NCI-H1694 treated with DMSO at 0.1 percent for 48 hours (cell line): Measurements from ENCODE around the gene CD93.

Experiments used
- DNase-seq: peaks from one replicate; lab custom pipeline; 2025; lab: John Stamatoyannopoulos, UW

The CD93 gene, protein sequence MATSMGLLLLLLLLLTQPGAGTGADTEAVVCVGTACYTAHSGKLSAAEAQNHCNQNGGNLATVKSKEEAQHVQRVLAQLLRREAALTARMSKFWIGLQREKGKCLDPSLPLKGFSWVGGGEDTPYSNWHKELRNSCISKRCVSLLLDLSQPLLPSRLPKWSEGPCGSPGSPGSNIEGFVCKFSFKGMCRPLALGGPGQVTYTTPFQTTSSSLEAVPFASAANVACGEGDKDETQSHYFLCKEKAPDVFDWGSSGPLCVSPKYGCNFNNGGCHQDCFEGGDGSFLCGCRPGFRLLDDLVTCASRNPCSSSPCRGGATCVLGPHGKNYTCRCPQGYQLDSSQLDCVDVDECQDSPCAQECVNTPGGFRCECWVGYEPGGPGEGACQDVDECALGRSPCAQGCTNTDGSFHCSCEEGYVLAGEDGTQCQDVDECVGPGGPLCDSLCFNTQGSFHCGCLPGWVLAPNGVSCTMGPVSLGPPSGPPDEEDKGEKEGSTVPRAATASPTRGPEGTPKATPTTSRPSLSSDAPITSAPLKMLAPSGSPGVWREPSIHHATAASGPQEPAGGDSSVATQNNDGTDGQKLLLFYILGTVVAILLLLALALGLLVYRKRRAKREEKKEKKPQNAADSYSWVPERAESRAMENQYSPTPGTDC

DNA sequence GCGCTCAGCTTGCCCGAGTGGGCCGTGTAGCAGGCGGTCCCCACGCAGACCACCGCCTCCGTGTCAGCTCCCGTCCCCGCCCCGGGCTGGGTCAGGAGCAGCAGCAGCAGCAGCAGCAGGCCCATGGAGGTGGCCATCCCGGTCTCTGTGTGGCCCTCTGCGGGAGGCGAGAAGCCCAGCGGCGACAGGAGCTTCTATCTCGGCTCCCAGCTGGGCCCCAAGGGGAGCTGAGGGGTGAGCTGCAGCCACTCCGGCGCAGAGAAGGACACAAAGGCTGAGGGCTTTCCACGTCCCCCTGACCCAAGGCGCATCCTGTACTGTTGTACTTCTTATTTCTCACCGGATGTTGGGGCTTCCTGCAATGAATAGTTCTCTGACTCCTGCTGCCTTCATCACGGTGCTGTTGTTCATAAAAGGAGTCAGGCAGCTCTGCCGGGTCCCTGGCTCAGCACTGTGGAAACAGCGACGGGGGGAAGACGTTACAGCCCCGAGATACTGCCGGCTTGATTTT is at the start of gene CD93:
Gene CD93, minus strand, starts transcription at position 269 of the 511 bp plus-strand sequence. Its CDS starts 132 bp downstream, at position 137.
- no peak for DNase-seq

DNA sequence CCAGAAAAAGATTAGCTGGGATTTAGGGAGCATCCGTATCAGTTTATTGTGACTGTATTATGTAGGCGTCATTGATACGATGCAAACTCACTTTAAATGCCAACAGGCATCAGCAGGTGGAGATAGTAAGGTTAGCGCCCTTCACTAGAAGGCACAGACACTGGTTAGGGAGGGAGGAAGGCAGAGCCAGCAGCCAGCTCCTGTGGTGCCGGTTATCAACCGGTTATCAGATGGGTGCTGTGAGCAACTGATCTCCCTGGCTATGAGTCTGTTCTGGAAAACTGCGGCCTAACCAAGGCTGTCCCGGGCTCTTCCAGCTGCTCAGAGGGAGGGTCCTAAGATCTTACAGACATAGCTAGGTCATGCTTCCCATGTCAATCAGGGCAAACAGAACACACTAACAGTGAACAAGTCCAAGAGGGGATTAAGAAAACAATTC is 47.5 kb upstream of the CD93 start:
- no peak for DNase-seq

DNA sequence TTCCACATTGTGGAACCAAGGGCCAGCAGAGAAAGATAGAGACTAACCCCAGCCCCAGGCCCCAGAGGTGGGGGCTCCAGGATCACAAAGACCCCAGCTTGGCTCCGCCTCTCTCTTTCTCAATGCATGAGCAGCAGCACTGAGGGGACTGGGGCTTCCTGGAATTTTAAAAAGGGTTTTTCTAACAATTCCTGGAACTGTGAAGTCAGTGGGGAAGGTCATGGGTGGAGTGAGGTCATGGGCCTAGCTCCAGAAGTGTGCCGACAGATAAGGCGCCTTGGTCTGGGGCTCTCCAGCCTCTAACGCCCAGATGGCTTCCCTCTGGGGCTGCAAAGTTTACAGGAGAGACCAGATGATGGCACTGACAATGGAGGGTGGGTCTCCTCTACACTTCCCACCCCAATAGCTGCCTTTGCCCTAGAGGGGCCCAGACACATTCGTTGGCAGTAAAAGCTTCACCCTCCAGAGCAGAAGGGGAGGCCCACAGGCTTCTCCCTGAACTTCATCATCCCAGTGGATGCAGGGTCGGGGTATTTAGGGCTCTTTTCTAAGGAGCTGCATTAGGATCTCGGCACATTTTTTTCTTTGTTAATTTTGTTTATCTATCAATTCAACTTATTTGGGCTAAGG is 46.9 kb upstream of the CD93 start:
- DNase-seq, result no peak

DNA sequence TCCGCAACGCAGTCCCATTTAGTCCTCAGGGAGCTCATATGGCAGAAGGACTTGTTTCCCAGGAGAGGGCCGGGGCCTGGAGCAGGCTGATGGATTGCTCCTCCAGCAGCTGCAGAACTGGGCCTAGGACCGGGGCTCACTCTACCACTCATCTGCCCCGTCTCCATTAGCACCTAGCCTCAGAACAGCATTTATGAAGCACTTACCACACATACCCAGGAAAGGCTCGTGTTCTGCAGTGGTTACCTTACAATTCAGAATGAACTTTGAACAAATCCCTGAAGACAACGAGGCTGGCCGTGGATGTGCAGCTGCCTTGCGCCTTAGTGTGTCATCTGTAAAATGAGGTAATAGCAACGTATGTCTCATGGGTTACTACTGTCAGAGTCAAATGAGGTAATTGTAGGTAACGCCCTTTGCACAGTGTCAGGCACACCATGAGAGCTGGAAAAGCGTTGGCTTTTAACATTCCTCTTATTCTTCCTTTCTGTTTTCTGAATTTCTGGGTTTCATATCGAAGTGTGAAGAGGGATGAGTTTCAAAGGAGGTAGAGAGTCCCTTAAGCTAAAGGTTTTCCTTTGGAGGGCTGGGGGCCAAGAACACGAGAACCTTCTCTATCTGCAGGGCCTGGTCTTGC is 46.3 kb upstream of the CD93 start:
- DNase-seq, result no peak

DNA sequence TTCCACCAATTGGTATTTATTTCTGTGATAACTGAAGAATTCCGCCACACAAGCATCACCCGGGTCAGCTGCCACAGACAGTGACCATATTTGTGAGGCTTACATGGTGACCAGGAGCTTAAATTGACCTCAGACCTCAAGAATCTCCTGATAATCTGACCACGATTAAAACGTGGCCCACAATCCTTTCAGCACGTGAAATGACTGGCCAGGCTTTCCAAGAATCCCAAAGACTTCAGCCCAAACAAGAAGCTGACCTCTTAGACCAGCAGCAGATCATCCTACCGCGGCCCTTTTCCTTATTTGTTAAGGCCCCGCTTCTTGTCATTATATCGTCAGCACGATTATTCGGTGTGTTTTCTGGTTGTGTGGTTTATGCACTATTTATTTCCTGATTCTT is 45.6 kb upstream of the CD93 start:
- DNase-seq, result no peak

DNA sequence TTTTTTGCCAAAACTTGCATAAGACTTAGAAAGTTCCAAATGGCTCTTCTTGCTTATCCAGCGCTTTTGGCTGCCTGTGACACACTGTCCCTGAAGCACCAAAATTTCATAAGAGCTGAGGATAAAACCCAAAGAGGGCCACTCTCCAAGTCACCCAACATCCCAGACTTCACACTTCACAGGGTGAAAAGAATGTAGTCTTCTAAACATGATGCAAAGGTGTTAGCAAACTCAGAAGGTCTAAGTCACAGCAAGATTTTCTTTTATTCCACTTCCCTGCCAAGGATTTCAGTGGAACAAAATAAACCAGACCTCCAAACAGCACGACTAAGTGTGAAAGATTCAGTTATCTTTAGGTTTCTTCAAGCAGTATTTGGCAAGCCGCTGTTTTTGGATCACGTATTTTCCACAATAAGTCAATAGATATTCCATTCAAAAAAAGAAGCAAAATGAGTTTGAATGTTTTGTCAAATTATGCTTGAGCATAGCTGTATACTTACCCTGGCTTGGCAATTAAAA is 44.6 kb upstream of the CD93 start:
- no peak for DNase-seq

DNA sequence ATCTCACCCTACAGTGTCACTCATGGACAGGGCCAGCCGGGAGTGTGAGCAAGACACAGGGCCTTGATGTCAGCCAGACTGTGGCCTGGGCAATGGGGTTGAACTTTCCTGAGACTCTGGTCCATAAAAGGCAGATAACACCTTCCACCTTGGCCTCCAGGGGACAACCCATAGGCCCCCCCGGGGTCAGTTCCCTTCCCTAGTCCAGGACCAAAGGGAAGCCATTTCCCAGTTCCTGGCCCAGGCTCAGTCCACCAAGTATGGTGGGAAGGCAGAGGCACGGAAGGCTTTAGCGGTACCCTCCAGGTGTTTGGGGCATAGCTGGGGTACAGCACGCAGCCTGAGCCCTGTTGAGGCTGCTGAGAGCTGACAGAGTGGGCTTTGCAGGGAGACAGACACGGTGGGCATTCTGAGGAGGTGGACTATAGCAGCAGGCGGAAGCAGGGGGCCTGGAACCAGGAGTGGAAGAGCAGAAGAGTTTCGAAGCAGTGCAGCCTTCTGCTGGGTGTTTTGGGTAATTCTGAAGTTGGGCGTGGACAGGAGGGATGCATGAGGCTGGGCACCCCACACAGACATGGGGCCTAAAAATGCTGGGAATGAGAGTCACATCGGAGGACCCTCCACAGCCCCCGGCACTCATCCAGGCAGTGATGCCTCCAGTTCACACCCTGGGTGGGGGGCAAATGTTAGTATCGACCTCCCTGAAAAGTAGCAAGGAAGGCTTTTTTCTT is 43.9 kb upstream of the CD93 start:
- DNase-seq, result no peak

DNA sequence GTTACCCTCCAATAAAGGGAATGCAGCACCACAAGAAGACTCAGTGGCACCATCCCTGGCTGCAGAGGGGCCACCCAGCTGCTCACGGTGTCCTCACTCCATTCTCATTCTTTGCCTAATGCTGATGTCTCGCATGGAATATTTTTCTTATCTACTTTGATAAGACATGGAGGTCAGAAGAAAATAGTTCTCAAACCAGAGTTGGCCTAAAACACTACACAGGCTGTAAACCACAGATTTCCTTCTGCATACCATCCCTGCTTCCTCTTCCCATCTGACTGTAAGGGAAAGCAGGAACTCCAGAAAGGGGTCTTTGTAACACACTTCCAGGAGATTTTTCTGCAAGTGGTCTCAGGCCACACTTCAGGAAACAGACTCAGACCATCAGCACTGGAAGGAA is 43.1 kb upstream of the CD93 start:
- DNase-seq, result no peak

DNA sequence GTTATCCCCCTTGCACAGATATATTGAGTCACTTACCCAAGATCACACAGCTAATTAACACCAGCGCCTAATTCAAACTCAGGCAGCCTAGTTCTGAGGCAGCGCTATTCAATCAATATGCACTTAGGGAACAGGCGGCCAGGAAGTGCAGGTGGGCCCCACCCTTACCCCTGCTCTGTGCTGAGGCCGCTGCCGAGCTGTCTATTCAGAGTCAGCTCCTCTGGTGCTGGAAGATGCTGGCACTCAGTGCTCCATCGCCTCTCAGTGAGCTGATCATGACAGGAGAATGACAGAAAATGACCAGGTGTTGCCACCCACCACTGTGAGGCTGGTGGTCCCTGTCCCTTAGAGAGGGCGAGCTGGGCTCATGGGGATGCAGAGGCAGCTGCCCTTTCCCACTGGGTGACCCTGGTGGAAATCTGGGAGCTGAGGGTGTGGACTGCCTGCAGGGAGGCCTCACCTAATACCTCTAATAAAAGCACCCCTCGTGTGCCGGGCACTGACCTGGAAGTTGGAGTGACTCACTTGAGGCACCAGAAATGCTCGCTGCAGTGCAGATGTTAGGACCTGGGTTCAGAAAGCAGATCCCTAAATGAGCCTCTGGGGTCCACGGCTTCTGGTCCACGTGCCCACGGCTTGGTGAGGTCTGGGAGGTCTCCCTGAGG is 42.5 kb upstream of the CD93 start:
- no peak for DNase-seq

DNA sequence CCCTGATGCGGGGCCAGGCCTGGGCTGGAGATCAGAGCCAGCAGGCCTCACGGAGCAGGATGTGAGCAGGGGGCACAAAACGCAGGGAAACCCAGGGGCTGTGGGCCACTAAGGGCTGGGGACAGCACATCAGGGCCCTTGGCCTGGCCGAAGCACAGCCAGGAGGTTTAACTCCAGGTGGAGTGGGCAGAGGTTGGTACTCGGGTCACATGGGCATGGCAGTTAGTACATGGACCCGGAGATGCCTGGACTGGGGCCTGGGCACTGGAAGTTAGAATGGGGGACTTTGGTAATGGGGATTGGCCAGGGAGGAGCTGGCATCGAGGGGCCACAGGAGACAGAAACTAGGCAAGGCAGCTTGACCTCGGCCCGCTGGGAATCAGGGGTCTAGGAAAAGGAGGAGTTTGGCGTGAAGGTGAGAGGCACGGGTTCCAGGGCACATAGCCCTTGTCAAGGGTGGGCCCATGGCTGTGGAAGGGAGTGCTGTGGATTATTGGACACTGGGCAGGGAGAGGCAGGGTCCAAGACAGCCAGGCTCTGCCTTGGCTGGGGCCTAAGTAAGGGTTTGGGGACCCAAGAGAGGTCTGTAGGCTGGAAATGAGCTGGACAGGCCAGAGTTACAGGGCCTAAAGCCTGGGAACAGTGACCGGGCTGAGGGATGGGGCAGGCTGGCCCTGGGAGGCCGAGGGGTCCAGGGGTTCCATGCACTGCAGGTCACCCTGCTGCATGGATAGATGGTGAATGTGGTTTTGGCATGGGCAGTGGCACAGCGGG is 41.6 kb upstream of the CD93 start:
- no peak for DNase-seq

DNA sequence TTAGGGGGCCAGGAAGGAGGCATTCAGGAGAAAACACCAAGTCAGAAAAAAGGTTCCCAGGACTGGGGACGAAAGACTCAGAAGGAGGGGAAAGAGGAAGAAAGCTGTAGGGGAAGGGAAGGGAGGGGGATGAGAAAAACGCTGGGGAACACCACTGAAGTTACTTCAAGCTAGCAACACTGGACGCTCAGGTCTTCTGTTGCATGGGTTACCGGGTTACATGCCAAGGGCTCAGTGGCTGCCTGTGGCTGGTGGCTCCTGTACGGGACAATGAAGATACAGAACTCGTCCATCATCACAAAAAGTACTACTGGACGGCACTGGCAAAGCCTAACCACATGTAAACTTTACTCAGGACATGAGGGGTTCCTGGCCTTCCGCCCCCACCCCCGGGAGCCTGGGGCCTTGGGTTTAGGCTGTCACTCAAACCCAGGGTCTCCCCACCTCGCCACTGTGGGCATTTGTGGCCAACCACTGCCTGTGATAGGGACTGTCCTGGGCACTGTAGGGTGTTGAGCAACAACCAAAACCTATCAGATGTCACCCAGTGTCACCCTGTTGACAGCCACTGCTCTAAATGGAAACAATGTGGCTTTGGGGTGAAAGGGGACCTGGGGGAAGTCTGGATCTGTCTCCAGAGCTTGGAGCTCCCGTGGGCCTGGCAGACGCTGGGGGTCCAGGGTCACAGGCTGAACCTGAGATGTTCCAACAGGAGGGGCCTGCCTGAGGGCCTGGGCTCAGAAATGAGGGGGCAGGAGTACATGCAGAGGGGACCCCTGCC is 40.3 kb upstream of the CD93 start:
- no peak for DNase-seq

DNA sequence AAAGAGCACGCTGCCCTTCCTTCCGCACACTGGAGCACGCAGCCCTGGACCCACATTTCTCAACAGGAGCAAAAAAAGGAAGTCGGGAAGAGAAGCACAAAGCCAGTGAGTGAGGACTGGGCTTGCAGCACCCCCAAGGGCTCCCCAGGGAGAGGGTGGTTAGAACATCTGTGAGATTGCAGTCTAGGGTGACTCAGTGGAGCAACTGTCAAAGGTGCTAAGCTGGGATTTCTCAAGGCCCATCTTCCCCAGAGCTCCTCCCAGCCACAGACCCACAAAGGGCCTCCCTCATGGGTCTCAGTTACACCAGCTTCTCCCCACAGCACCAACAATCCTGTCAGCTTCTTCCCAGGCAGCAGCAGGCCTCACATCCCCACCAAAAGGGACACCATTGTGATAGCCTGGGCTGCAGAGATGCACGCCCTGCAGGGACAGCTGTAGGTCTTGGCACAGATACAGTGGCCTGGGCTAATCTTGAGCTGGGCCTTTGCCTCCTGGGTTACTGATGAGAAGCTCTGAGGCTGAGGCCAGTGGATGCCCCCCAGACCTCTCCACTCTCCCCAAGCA is 39.6 kb upstream of the CD93 start:
- DNase-seq, result no peak

DNA sequence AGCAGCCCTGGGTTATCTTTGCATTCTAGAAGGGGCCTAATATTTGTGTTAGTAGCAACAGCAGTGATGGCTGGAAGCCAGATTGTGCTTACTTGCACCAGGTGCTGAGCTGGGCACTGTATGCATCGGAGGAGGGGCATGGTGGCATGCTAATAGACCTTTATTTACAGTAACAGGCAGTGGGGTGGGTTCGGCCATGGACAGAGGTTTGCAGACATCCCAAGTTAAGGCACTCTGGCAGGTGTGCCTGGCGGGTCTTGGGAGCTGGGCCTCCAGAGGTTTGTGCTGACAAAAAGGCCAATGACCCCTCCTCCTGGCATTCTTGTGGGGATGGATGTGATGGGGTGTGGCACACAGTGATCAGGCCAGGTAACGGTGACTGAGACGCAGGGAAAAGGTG is 39.0 kb upstream of the CD93 start:
- DNase-seq, result no peak

DNA sequence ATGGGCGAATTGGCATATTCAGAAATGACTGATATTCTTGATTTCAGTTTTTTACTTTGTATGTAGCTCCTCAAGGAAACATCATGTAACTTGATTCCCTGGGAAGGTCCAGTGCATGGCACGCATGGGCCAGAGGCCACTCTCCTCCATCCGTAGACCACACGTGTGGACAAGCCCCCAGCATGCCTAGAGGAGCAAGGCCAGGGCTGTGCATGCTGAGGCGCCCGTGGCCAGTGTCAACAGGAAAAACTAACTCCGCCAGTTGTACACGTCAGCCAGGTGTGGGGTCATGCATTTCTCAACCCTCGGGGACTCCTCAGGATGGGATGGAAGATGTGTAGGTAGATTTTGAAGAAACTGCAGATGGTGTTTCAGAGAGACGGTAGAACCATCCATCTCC is 37.8 kb upstream of the CD93 start:
- DNase-seq, result no peak

DNA sequence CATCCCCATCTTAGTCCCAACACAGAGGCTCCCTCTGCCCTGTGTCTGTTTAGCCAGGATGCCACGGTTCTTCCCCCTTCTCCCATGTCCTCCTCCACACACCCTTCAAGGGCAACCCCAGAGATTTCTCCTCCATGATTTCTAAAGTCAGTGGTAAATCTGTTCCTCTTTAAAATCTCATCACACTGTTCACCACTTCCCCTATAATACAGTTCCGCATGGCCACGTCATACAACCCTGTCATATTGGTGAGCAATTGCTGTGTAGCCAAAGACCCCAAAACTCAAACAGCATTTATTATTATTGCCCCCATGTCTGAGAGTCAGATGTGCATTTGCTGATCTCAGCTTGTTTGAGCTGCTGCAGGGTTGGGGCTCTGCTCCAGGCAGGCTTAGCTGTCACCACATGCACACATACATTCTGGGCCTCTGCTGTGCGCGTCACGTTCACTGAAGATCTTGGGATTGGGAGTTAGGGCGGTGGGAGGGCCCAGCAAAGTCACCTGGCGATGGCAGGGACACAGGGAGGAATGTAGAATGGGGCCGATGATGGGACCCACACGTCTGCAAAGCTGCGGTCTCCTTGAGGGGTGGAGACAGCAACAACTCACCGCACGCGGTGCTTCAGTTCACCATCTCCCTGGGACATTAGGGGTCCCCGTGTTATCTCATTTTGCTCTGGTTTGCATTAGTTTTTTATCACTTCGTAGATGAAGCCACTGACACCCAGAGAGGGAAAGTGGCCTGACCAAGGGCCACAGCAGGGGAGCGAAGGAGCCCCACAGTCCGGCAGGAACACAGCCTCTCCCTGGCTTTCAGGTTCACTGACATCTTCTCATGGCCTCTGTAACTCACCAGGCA is 36.9 kb upstream of the CD93 start:
- DNase-seq, result no peak

DNA sequence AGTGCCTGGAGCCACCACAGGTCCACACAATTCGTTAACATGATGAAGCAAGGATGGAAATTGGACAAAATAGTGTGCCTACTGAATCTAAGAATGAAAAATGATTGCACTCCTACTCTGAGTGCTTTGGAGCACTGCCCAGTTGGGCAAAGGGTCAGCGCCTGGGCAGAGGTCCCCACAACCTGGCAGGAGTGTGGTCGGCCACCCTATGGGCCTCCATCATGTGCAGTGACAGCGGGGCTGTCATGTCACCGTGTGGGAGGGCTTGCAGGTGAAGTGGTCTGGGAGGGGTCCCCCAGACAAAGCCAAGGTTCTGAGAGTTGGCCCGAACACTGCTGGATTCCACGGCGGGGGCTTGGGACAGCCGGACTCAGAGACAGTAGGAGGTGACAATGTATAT is 36.2 kb upstream of the CD93 start:
- DNase-seq, result no peak

DNA sequence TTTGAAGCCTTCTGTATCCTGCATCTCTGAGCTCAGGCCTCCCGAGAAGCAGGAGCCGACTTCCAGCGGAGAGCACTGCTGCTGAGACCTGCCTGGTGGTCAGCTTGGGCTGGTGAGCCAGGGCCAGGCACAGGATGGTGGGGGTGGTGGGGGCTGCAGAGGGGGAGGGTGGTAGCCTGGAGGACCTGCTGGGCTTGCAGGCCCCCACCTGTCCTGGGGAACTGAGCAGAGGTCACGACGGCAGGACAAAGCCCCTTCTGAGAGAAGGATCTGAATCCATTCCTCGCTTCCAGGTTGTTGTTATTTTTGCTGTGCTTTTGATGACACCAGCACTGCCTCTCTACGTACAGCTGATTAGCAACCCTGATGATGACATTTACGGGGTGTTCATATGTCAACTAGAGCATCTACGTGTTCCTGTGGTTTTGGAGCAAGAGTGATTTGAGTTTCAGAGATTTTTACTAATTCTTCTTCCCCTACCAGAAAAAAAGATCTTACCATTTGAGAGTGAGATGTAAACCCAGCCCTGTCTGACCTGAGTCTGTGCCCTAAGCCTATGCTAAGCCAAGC is 35.7 kb upstream of the CD93 start:
- no peak for DNase-seq
